Suppressor macrophage treated with lipopolysaccharide for 4 hours (primary cell): ENCODE measurements around the gene CFAP65.
A peak's percentile ranks its signal among the peaks of the same experiment; 100 is the strongest.

ENCODE experiments used
- DNase-seq: peaks from one replicate; pipeline ENCODE4 v3.0.0-alpha.2; 2020

Gene CFAP65

DNA sequence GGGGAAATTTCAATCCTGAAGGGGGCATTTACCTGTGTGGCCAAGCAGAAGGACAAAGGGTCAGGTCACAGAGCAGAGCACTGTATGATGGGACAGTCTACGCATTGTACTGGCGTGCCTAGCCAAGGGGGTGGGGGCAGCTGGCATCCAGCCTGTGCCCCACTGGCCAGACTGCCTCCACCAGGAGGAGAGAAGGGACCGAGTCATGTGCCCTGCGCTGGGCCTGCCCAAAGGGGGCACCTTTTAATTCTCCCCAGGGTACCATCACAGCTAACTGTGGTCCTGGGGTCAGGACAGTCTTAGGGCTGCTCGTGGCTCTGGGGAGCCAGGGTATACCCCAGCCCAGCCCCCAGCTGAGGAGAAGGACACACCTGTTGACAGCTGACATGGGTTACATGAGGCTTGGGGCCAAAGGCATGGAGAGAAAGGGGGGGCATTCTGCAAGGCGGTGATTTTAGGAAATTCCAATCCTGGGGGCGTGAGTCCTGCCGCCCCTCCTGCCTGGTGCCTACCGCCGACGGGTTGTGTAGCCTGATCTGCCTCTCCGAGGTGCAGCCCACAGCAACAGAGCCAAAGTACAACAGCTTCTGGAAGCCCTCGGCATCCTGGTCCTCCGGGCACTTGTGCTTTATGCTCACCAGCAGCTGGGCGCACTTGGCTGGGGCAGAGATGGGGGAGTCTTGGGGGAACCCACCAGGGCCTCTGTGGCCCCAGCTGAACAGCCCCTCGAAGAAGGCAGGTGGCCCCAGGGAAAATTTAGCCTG lies 11.0 kb downstream of the CFAP65 start:
- no peak for DNase-seq

- peak; percentile 83 for DNase-seq
Measured at GRCh38 chr2:219029829-219030165, 11.5 kb downstream of the CFAP65 start.

DNA sequence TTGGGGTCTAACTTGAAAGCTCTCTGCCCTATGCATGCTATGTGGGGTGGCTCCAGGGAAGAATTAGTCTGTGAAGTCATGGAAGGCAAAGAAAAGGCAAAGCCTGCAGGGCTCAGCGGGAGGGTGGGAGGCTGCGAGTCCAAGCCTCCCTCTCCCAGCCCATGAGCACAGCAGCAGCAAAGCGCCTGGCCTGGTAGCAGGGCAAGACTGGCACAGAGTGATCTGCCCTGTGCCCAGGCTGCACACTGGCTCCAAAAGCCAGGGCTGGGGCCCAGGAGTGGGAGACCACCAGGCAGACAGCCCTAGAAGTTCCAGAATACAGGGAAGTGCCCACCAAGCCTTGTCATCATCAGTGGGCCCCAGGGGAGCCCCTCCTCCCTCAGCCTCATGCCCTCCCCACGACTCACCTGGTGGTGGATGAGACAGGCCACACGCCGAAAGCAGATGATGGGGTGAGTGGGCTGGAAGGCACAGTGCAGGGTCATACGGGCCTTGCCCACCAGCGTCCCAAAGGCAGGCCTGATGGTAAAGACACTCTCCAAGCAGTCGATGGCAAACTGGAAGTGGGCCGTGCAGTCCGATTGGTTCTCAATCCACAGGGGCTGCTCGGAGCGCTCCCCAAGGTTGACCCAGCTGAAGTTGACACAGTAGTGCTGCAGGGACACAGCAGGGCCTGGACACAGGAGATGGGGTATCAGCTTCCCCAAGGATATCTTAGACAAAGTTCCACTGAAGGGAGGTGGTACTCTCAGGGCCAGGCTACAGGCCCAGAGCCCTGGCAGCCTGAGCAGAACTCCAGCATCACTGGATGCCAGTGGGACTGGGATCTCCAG lies 12.1 kb downstream of the CFAP65 start:
- DNase-seq, result no peak

- DNase-seq, result no peak
Measured at GRCh38 chr2:219028141-219028540, 13.2 kb downstream of the CFAP65 start.

GRCh38 chr2:219027511-219028055 lies 13.7 kb downstream of the CFAP65 start:
- DNase-seq, result no peak

DNA sequence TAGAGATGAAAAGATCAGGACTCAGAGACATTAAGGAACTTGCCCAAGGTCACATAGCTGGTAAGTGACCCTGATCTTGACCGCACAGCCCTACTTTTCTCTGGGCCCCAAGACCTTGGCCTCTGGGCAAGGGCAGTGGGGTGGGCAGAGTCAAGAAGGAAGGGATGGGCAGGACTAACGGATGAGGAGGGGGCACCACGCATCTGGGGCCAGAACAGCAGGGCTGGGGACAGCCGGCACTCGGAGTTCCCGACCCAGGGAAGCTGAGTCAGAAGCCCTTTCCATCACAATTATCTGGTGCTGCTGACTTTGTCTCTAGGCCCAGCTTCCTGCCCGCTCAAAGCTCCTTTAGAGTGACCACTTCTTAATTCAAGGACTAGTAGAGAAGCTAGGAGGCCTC lies 14.4 kb downstream of the CFAP65 start:
- no peak for DNase-seq

- no peak for DNase-seq
Measured at GRCh38 chr2:219025637-219026585, 15.4 kb downstream of the CFAP65 start.

GRCh38 chr2:219024059-219024458 lies 17.3 kb downstream of the CFAP65 start:
- no peak for DNase-seq

DNA sequence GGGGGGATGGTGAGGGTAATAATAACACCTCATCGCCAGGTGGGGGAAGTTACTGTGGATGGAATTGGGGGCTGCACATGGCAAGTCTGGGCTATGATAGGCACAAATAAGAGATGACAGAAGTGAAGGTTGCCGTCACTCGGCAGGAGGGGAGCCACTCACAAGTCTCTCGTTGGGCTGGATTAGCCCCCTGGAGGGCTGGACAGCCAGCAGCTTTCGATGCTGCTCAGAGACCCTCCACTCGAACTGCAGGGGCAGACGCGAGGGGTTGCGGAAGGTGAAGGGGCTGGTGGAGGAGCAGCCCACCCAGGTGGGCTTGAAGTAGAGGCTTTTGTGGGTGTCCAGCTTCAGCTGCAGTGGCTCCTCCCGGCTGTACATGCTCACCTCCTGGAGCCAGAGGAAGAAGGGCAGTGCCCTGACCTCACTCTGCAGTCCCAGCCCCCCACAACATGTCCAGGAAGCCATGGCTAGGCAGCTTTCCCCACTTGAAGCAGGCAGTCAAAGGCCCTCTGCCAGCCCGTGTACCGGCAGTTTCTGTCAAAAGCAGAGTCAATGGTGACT lies 18.2 kb downstream of the CFAP65 start:
- DNase-seq, result no peak

DNA sequence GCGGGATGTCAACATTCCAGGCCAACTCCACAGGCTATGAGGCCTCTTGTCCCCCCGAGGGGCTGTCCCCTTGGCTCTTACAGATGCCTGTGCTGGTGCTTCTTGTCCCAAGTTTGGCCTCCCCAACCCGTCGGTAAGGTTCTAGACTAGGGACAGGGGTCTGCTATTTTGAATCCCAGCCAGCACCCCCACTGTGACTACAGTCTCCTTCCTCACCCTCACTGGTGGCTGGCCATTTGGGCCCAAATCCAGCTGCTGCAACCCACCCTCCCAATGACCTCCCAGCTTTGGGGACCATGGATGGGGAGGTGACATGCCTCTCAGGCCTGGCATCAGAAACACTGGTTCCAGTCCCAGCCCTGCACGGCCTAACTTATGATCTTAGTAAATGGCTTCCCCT lies 18.7 kb downstream of the CFAP65 start:
- DNase-seq, result no peak

GRCh38 chr2:219022041-219022440 lies 19.3 kb downstream of the CFAP65 start:
- no peak for DNase-seq

DNA sequence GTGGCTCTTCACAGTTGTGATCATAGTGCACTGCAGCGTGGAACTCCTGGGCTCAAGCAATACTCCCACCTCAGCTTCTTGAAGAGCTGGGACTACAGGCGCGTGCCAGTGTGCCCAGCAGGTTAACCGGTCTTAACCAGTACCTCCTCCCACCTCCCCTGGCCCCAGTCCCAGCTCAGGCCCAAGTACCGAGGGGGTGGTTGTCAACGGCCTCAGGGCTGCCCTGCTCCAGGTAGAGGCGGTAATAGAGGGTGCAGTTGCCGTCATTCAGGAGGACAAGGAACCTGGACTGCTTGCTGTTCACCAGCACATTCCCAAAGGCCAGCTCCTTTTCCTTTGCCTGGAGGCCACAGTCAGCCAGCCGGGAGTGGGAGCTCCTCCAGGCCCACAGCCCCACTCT lies 19.7 kb downstream of the CFAP65 start:
- no peak for DNase-seq

DNA sequence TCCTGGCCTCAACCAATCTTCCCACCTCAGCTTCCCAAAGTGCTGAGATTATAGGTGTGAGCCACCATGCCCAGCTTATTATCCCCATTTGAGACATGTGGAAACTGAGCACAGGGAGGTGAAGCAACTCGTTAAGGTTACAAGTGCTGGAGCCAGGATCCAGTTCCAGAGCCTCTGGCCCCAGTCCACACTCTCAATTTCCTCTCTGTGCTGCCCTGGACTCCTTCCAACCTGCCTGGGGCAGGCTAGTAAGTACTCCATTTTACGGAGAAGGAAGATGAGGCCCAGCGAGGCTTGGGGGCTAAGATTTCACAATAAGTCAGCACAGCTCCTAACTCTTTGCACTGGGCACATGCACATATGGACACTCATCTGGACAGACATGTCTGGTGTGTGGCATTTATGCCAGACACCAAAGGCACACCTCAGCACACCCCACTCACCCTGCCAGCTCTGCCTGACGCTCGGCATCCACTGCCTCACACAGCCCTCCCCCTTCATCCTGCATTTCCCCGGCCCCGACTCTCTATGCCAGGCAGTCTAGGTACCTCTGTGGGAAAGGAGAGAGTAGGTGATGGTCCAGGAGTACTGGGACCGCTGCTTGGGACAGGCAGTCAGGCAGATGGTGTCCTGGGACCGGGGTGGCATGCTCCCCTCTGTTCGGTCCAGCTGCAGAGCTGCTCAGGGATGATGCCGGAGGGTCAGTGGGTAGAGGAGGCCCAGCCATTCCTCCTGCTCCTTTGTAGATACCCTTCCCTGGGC lies 20.5 kb downstream of the CFAP65 start:
- no peak for DNase-seq

DNA sequence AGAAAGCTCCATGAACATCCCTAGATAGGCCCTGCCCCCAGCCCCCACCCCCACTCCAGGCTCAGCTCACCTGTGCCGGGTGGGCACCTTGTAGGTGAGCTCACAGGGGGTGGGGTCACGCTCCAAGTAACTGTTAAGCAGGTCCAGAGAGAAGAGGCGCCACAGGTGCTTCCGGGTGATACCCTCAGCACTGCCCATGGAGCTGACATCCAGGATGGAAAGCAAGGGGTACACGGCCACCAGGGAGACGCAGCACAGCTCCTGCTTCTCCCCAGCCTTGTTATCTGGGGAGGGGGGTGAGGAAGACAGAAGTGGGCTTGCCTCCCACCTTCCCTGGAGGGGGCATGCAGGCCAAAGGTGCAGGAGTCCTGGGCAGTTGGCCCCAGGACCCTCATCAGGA lies 21.9 kb downstream of the CFAP65 start:
- DNase-seq, result no peak

- no peak for DNase-seq
Measured at GRCh38 chr2:219018726-219019125, 22.6 kb downstream of the CFAP65 start.

- DNase-seq, result no peak
Measured at GRCh38 chr2:219018286-219018685, 23.0 kb downstream of the CFAP65 start.

DNA sequence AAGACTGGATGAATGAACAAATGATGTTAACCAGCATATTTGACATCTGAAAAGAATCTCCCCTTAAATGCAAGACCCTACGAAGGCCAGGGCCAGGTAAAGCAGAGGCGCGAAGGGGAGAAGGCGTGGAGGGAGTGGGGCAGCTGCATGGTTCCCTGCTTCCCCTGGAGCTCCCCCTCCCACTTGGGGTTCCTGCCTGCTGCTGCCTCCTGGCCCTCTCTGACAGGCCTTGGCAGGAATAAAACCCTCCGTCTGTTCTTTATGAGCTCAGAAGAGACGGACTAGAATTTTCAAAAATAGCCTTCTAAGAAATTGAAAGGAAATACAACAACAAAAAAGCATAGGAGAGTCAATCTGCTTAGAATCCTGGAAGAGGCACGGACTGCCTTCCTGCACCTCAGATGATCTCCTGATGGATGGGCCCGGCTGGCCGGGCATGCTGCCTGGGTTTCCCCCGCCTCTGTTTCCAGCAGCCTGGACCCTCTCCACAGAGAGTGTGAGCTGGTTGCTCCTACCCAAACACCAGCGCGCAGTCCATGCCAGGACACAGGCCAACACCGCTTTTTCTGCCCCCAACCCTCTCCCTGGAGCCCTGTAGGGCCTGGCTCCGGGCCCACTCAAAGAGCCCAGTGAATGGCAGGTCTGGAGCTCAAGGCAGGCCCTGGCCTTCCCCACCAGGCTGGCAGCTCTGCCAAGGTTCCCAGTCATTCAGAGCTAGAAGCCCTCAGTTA lies 23.9 kb downstream of the CFAP65 start:
- DNase-seq, result no peak

DNA sequence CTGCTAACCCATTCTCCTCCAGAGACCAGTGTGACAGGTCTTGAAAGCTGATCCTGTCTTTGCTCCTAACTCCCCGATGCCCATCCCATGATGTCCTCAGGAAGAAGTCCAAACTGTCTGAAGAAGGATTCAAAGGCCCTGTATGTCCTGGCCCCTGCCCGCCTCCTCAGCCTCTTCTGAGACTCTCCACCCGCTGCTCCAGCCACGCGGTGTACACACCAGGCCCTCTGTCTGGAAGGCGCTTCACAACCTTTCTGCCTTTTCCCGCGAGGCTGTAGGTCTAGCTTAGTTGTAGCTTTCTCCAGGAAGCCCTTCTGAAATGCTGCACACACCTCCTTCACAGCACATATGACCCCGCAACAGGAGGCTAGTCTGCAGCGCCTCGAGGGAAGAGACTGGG lies 24.6 kb downstream of the CFAP65 start:
- DNase-seq, result no peak

GRCh38 chr2:219010873-219011272 lies 30.4 kb downstream of the CFAP65 start:
- no peak for DNase-seq

- DNase-seq, result no peak
Measured at GRCh38 chr2:219010162-219010756, 31.1 kb downstream of the CFAP65 start.

DNA sequence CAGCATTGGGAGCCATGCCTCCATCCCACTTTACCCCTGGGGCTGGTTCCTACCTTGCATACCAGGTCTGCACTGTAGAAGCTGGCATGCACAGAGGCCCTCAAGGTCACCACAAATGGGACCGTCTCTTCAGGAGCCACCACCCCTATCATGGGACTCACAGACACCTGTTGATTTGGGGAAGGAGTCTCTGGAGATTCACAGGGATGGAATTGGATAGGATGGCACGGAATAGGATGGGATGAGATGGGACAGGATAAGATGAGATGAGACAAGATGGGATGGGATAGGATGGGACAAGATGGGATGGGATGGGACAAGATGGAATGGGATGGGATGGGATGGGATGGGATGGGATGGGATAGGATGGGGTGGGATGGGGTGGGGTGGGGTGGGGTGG lies 32.0 kb downstream of the CFAP65 start:
- no peak for DNase-seq
